MG63 (cell line): ENCODE results near the gene SPINK8. TPM values are rescaled to one million over a fixed set of nuclear protein-coding genes. Genes with fewer than 3 reads are reported as not detected.
"Not testable (repeated sequence)": the region's sequence is repeated elsewhere in the genome, so short reads cannot be mapped to it uniquely, and the experiment has no call there.

ENCODE experiments used
- DNase-seq: peaks from one replicate; pipeline ENCODE4 v3.0.0-alpha.2; 2020
- H3K27me3 ChIP-seq: fragments of 250-450 bp; sonication (Bioruptor Pico); 2 replicates; pipeline ENCODE4 v1.5.1; 2020; ENCODE audit warnings: mild to moderate bottlenecking, moderate library complexity
- H3K36me3 ChIP-seq: fragments of 250-450 bp; sonication (Bioruptor Pico); 2 replicates; pipeline ENCODE4 v1.5.1; 2020; ENCODE audit warnings: mild to moderate bottlenecking, moderate library complexity
- H3K4me3 ChIP-seq: fragments of 250-450 bp; sonication (Bioruptor Pico); 2 replicates; pipeline ENCODE4 v1.5.1; 2020; ENCODE audit warnings: mild to moderate bottlenecking, moderate library complexity
- H3K9me3 ChIP-seq: fragments of 250-450 bp; sonication (Bioruptor Pico); 2 replicates; pipeline ENCODE4 v1.5.1; 2020; ENCODE audit warnings: mild to moderate bottlenecking, moderate library complexity
- total RNA-seq: library from RNA; depleted of rRNA; stranded (reverse); fragments of >200 nt; shearing (Covaris generic); gene quantifications from 2 replicates; pipeline ENCODE4 v1.2.3, GENCODE V29; 2014; ENCODE audit warnings: low replicate concordance; rRNA removed

The SPINK8 gene
- not detected in 2 replicates for total RNA-seq

DNA sequence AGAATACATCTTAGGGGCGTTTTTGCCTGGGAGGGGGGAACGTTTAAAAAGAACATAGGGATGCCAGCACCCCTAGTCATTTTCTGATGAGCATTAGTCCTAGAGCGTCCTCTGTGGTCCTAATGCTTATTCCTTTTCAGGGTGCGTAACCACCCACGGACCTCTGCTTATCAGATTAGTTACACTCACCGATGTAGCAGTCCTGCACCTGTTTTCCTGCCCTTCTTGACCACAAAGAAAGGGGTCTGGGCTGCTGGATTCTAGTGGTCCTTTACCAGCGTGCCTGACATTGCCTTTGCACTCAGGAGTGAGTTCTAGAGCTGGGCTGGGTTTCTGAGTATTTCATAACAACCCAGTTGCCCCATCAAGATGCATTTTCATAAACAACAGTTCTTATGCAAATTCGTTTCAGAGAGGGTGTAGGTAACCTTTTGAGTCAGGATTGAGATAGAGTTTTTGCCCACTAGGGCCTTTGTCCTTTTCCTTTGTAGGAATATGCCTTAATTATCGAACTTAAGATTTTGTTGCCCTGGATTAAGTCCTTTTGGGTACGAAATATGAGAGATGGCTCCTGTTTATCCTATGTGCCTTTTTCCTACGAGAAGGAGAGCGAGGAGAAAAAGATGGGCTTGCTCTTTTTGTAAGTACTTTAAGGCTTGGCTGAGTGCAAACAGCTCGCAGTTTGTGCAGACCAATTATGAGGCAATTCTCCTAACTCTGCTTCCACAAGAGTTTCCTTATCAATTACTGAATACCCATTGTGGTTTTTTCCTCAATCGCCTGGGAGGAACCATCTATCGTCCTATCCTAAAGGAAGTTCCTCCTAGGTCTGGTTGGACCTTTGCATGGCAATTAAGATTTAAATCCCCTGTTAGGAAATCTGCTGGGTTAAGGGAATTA, at the start of gene SPINK8:
Gene SPINK8, minus strand, starts transcription at position 316 of the 900 bp plus-strand sequence. CDS start 5,320 bp downstream, outside the sequence.
- not testable (repeated sequence) for H3K36me3 ChIP-seq, H3K9me3 ChIP-seq, DNase-seq, H3K27me3 ChIP-seq, H3K4me3 ChIP-seq

DNA sequence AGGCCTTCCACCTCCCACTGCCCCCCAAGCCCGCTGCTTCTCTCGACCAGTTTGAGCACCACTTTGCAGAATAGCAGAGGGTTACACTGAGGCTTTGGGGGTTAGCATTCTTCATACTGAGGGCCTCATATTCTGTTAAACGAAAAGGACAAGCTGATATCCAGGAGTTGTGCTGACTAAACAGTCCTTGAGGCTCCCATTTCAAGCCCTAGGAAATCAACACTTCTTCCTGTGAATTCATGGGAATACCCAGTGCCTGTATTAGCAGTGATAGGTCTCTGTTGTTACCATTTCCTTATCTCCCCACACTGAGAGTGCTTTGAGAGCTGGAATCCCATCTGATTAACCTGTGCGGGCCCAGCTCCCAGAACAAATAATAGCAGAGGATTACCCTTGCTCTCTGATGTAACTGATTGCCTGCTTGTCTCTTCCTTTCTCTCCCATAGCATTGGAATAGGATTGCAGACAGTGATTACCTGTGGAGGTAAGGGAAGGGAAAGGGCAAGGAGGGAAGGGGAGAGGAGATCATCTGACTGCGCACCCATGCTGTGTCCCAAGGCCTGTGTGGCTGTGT, 39.5 kb upstream of the SPINK8 start:
- Histone ChIP-seq H3K36me3 (no peaks in the 10 kb centered on the region), H3K4me3 (no peak overlapping the region), H3K27me3 (no peaks in the 10 kb centered on the region), H3K9me3 (no peaks in the 10 kb centered on the region)
- DNase-seq: no peak

GRCh38 chr3:48372377-48372770, 38.9 kb upstream of the SPINK8 start:
- H3K4me3 ChIP-seq: no peak overlapping the region
- H3K9me3 ChIP-seq: no peaks in the 10 kb centered on the region
- H3K27me3 ChIP-seq: no peaks in the 10 kb centered on the region
- DNase-seq: no peak
- H3K36me3 ChIP-seq: no peaks in the 10 kb centered on the region

DNA sequence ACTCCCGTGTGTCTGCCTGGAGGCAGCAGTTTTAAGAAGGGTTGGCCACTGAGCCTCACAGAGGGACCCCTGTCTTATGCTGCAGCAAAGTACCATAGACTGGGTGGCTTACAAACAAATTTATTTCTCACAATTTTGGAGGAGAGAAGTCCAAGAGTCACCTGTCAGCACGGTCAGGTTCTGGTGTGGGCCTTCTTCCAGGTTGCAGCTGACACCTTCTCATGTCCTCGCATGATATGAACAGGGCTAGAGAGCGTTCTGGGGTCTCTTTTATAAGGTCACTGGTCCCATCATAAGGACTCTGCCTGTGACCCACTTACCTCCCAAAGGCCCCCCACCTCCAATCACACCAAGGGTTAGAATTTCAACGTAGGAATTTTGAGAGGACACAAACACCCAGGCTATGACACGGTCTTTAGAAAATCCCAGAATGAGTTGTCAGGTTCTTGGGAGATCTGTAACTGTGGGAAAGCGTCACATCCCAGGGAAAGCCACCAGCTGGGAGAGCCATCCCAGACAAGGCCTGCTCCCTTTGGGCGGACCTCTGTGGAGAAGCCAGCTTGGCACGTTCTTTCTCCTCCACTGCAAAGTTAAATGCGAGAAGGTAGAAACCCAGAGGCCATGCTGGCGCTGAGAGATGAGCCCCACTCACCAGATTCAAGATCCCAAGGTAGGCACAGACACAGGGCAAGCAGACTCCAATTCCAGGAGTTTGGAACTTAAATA, 38.4 kb upstream of the SPINK8 start, which contains the start of gene FBXW12:
Gene FBXW12, plus strand, starts transcription at position 569 of the 726 bp plus-strand sequence. CDS start 549 bp downstream, outside the sequence.
- Histone ChIP-seq H3K9me3 (no peaks in the 10 kb centered on the region), H3K36me3 (no peaks in the 10 kb centered on the region), H3K27me3 (no peaks in the 10 kb centered on the region), H3K4me3 (no peak within 1 kb of the TSS)
- DNase-seq: no peak

GRCh38 chr3:48370333-48370713, 36.9 kb upstream of the SPINK8 start:
- Histone ChIP-seq H3K9me3 (no peaks in the 10 kb centered on the region), H3K36me3 (no peaks in the 10 kb centered on the region), H3K27me3 (no peaks in the 10 kb centered on the region), H3K4me3 (no peak overlapping the region)
- DNase-seq: no peak

GRCh38 chr3:48369693-48370332, 36.4 kb upstream of the SPINK8 start:
- DNase-seq: no peak
- H3K27me3 ChIP-seq: no peaks in the 10 kb centered on the region
- H3K9me3 ChIP-seq: no peaks in the 10 kb centered on the region
- H3K4me3 ChIP-seq: no peak overlapping the region
- no peaks in the 10 kb centered on the region for H3K36me3 ChIP-seq

- no peak for DNase-seq
These were observed 33.7 kb upstream of the SPINK8 start for GRCh38 chr3:48367201-48367600.

DNA sequence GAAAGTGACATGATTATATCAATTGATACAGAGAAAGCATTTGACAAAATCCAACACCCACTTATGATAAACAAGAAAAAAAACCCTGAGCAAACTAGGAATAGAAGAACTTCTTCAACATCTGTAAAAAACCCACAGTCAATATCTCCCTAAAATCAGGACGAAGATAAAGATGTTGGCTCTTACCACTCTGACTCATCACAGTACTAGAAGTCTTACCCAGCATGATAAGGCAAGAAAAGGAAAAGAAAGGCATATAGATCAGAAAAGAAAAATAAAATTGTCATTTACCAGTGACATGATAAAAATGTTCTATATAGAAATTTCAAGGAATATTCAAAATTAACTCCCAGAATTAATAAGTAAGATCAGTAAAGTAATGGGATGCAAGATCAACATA, 31.4 kb upstream of the SPINK8 start:
- H3K4me3 ChIP-seq: no peak overlapping the region
- H3K27me3 ChIP-seq: no peaks in the 10 kb centered on the region
- DNase-seq: no peak
- no peaks in the 10 kb centered on the region for H3K36me3 ChIP-seq
- H3K9me3 ChIP-seq: 0 out of 2 replicates have a peak, but pooled peaks cover 3% of the 10 kb centered on the region

More at GRCh38 chr3:48367201-48367600, 33.7 kb upstream of the SPINK8 start:
- H3K36me3 ChIP-seq: no peaks in the 10 kb centered on the region
- no peaks in the 10 kb centered on the region for H3K27me3 ChIP-seq
- no peaks in the 10 kb centered on the region for H3K9me3 ChIP-seq
- no peak overlapping the region for H3K4me3 ChIP-seq

GRCh38 chr3:48361928-48362327, 28.5 kb upstream of the SPINK8 start:
- Histone ChIP-seq H3K27me3 (no peaks in the 10 kb centered on the region), H3K4me3 (no peak overlapping the region), H3K9me3 (0 out of 2 replicates have a peak, but pooled peaks cover 3% of the 10 kb centered on the region), H3K36me3 (no peaks in the 10 kb centered on the region)
- DNase-seq: no peak

GRCh38 chr3:48356419-48356818, 23.0 kb upstream of the SPINK8 start:
- no peaks in the 10 kb centered on the region for H3K36me3 ChIP-seq
- no peaks in the 10 kb centered on the region for H3K27me3 ChIP-seq
- H3K9me3 ChIP-seq: no peaks in the 10 kb centered on the region
- DNase-seq: no peak
- no peak overlapping the region for H3K4me3 ChIP-seq

DNA sequence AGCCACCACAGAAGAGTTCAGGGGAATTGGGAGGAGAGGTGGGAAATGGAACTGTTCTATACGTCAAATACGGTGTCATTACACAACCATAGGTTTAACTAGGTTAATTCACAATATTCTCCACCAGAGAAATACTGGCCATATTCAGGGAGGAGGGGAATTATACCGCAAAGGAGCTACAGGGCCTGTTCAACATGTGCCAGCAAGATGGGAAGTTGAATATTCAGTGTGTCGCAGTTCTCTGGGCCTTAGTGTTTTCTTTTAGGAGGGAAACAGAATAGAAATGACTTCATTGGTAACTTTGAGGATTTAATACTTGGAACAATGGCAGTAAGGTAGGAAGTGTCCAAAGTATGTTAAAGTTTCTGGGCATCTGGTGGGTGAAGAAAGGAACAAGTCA, 20.5 kb upstream of the SPINK8 start:
- H3K36me3 ChIP-seq: no peaks in the 10 kb centered on the region
- H3K27me3 ChIP-seq: no peaks in the 10 kb centered on the region
- no peak for DNase-seq
- no peaks in the 10 kb centered on the region for H3K9me3 ChIP-seq
- H3K4me3 ChIP-seq: no peak overlapping the region

DNA sequence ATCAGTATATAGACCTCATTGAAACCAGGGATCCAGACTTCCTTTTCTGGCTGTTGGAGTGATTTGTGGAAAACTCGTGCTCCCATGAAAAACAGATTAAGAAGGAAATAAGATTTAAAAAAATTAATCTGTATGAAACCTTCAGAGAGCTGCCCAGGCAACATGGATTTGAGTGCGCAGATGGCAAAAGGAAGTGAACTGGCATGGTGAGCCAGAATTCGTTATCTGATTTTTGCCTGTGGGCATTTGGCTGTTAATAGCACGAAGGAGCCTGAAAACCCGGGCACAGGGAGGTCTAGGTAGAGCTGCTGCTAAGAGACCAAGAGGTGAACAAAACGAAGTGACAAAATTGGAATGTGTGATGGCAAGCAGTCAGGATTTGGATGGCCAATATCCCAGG, 19.1 kb upstream of the SPINK8 start:
- H3K4me3 ChIP-seq: no peak overlapping the region

GRCh38 chr3:48347500-48347899, 14.0 kb upstream of the SPINK8 start:
- Histone ChIP-seq H3K9me3 (no peaks in the 10 kb centered on the region), H3K36me3 (no peaks in the 10 kb centered on the region), H3K27me3 (no peaks in the 10 kb centered on the region), H3K4me3 (no peak overlapping the region)
- DNase-seq: no peak

More for the DNA sequence above, 19.1 kb upstream of the SPINK8 start:
- no peaks in the 10 kb centered on the region for H3K36me3 ChIP-seq
- H3K27me3 ChIP-seq: no peaks in the 10 kb centered on the region
- H3K9me3 ChIP-seq: no peaks in the 10 kb centered on the region
- DNase-seq: no peak

GRCh38 chr3:48345946-48346572, 12.6 kb upstream of the SPINK8 start:
- H3K4me3 ChIP-seq: no peak overlapping the region
- H3K27me3 ChIP-seq: no peaks in the 10 kb centered on the region
- no peak for DNase-seq
- no peaks in the 10 kb centered on the region for H3K36me3 ChIP-seq
- H3K9me3 ChIP-seq: no peaks in the 10 kb centered on the region

DNA sequence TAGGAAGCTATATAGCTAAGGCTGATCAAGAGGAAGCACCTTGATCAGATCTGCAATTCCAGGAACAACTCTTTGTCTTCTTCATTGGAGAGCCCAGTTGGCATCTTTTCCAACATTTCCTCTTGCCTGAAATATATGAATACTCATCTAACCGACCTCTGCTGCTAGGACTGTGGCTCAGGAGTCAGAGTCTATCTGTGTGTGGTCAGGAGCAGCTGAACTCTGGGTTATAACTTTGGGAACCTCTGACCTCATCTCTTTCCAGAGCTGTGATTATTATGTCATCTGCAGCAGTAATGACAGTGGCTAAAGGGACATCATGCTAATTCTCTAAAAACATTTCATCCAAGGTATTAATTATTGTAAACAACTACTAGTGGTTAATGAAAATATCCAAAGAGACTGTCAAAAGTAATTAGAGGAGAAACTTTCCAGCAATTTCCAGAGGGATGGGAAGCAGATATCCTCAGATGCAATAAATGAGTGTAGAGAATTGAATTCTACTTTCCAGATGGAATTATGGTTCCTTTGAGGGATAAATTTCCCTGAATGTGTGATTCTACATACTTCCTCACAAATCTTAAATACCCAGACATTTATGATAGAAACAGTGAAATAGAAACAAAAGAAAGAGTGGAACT, 11.5 kb upstream of the SPINK8 start:
- Histone ChIP-seq H3K9me3 (no peaks in the 10 kb centered on the region), H3K36me3 (no peaks in the 10 kb centered on the region), H3K27me3 (no peaks in the 10 kb centered on the region), H3K4me3 (no peak overlapping the region)
- DNase-seq: no peak

DNA sequence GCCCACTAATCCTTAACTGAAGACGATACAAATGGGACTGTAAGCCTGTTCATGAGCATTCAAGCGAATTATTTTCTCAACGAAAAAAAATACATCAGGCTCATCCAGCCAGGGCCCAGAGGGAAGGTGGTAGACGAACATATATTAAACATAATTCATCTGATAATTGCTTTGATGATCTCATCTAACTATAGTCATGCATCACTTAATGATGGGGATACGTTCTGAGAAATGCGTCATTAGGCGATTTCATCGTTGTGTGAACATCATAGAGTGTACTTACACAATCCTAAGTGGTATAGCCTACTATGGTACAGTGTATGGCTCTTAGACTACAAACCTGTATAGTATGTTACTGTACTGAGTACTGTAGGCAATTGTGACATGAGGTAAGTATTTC, 10.0 kb upstream of the SPINK8 start:
- Histone ChIP-seq H3K36me3 (no peaks in the 10 kb centered on the region), H3K27me3 (no peaks in the 10 kb centered on the region), H3K9me3 (no peaks in the 10 kb centered on the region), H3K4me3 (no peak overlapping the region)
- no peak for DNase-seq
